A673 (cell line): Measurements from ENCODE around the gene COA3.

Experiments
- EZH2 ChIP-seq: fragments of 200-600 bp; sonication (generic); IDR thresholded peaks from 2 replicates; pipeline ENCODE4 v1.6.1; 2017; ENCODE audit warnings: borderline replicate concordance, low read depth, mild to moderate bottlenecking, mixed read lengths, antibody characterized with exemption, low read length; ENCODE audit not compliant: poor library complexity, severe bottlenecking
- TF ChIP-seq, protein P1 (sequence below): fragments of 300-800, 200-600 bp; sonication (generic); conservative IDR thresholded peaks from 2 replicates; pipeline ENCODE4 v1.5.1; 2017; ENCODE audit warnings: low read depth, mild to moderate bottlenecking, antibody characterized with exemption, low read length, moderate library complexity, mixed read lengths

- TF ChIP-seq, protein P1, sequence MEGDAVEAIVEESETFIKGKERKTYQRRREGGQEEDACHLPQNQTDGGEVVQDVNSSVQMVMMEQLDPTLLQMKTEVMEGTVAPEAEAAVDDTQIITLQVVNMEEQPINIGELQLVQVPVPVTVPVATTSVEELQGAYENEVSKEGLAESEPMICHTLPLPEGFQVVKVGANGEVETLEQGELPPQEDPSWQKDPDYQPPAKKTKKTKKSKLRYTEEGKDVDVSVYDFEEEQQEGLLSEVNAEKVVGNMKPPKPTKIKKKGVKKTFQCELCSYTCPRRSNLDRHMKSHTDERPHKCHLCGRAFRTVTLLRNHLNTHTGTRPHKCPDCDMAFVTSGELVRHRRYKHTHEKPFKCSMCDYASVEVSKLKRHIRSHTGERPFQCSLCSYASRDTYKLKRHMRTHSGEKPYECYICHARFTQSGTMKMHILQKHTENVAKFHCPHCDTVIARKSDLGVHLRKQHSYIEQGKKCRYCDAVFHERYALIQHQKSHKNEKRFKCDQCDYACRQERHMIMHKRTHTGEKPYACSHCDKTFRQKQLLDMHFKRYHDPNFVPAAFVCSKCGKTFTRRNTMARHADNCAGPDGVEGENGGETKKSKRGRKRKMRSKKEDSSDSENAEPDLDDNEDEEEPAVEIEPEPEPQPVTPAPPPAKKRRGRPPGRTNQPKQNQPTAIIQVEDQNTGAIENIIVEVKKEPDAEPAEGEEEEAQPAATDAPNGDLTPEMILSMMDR, result no peak
- no peak for TF ChIP-seq EZH2
Measured at GRCh38 chr17:42798011-42798382, 507 bp downstream of the COA3 start.
